H7 (cell line): ENCODE data around the gene C4orf50. TPM values are rescaled to one million over a fixed set of nuclear protein-coding genes. Genes with fewer than 3 reads are reported as not detected.
A peak's percentile ranks its signal among the peaks of the same experiment; 100 is the strongest.

Experiments
- DNase-seq: peaks from one replicate; pipeline ENCODE4 v3.0.0; 2012
- H3K27me3 ChIP-seq: 2 replicates; pipeline ENCODE4 v1.6.0; 2011; ENCODE audit warnings: mild to moderate bottlenecking, low read length; ENCODE audit not compliant: control insufficient read depth, insufficient read depth
- H3K36me3 ChIP-seq: replicated peaks from 2 replicates; pipeline ENCODE4 v1.5.1; 2011; ENCODE audit warnings: low read length; ENCODE audit not compliant: control insufficient read depth, insufficient read depth
- H3K4me3 ChIP-seq: 2 replicates; pipeline ENCODE4 v1.5.1; 2011; ENCODE audit warnings: low read depth, mild to moderate bottlenecking, control low read depth, low read length, moderate library complexity; ENCODE audit not compliant: insufficient read depth
- total RNA-seq: library from RNA; depleted of rRNA; stranded (reverse); fragments of >200 nt; shearing (Covaris generic); gene quantifications from 2 replicates; pipeline ENCODE4 v1.2.3, GENCODE V29; 2014

C4orf50 gene
- total RNA-seq, 1 experiment from 2014 or later: 0.10 TPM

DNA sequence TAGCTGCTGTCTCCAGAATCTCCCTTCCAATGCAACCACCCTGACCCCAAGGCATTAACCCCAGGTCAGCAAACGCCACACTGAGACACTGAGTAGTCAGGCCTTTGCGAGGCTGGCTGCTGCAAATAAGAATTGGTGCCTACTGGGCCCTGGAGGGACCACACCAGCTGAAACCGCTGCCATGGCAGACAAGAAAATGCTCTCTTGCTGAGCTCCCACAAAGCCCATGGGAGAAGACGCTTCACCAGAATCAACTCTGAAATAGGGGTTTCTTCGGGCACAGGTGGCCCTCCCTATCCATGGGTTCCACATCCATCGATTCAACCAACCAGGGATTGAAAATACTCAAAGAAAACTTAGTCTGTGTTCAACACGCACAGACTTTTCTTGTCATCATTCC lies 98.7 kb downstream of the C4orf50 start:
- DNase-seq: no peak
- Histone ChIP-seq H3K36me3 (no peaks in the 10 kb centered on the region), H3K27me3 (peaks cover 2% of the 10 kb centered on the region; the same call in 1 of the 2 replicates), H3K4me3 (no peak overlapping the region)

DNA sequence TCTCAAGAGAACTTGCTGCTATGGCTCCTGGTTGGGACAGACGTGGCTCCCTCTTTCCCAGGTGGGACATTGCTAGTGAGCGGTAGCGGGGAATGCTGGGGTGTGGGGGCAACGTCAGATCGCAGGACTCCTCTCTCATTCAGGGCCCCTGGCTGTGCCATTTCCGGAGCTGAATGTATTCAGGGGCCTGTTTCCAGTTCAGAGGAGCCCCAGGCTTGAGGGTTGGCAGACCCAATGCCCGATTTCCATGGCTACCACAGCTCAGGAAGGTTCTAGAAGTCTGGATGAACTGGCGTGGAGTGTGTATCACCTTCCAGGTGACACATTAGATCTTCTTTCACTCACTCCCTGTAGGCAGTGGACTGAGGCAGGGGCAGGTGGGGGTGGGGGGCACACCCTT lies 99.2 kb downstream of the C4orf50 start:
- Histone ChIP-seq H3K4me3 (no peak overlapping the region), H3K36me3 (no peaks in the 10 kb centered on the region), H3K27me3 (peaks cover 2% of the 10 kb centered on the region; the same call in 1 of the 2 replicates)
- no peak for DNase-seq

DNA sequence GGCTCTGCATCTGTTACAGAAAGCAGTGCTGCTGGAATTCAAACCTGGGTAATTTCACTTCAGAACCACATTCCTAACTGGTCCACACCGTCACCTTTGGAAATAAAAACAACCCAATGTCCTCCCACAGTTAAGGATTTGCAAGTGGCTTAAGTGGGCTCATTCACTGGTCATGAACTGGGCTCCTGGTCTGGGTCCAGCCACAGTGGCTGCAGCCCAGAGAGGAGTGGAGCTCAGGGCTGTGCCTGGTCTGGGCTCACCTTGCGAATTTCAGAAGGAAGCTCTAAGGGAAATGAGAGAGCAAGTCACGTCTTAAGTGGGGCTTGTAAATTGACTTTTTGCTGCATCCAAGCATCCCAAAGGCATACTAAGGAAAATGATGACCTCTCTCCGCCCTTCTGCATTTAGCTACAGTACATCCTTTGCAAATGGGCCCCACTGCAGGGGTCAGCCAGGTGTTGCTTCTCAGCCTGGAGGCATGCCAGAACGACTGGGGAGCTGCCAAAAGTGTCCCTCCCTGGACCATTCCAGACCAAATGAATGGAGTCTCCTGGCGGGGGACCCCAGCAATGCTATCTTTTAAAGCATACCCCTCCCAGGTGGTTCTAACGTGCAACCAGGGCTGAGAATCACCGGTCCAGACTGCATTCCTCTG lies 99.8 kb downstream of the C4orf50 start:
- no peak for DNase-seq
- peaks cover 2% of the 10 kb centered on the region; the same call in 1 of the 2 replicates for H3K27me3 ChIP-seq
- H3K4me3 ChIP-seq: no peak overlapping the region
- no peaks in the 10 kb centered on the region for H3K36me3 ChIP-seq

DNA sequence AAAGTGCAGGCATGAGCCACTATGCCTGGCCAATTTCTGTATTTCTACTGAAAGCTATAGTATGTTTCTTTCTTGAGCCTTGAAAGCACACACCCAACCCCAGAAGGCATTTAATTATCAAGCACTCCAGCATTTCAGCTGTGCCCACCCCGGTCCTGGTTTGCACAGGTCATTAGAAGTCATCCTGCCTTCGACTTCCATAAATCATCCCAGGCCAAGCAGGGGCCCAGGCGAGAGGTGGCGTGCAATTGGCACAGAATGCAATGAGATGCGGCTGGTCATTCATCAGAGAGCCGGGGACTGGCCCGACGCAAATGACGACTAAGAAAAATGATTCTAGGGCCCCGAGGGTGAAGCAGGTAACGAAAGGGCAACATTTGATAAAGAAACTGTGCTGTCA lies 100.6 kb downstream of the C4orf50 start:
- Histone ChIP-seq H3K27me3 (peaks cover 2% of the 10 kb centered on the region; the same call in 1 of the 2 replicates), H3K4me3 (no peak overlapping the region), H3K36me3 (no peaks in the 10 kb centered on the region)
- no peak for DNase-seq

DNA sequence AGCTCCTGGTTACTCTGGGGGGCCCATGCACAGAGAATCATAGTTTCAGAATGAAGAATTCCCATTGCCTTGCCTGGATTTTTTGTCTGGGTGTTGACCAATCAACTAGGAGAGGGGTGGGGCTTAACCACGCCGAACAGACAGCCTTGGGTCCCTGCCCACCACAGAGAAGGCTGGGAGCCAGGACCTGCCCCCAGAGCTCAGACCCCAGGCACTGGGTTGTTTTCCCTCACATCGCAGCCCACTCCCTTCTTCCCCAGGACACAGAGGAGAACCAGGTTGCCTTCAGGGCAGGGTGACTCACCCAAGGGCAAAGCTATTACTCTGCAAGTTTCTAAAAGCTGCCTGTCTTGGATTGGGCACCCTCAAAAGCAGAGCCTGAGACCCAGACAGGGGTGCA lies 102.0 kb downstream of the C4orf50 start:
- H3K27me3 ChIP-seq: peaks cover 2% of the 10 kb centered on the region; the same call in 1 of the 2 replicates
- H3K4me3 ChIP-seq: no peak overlapping the region
- DNase-seq: no peak
- H3K36me3 ChIP-seq: no peaks in the 10 kb centered on the region

DNA sequence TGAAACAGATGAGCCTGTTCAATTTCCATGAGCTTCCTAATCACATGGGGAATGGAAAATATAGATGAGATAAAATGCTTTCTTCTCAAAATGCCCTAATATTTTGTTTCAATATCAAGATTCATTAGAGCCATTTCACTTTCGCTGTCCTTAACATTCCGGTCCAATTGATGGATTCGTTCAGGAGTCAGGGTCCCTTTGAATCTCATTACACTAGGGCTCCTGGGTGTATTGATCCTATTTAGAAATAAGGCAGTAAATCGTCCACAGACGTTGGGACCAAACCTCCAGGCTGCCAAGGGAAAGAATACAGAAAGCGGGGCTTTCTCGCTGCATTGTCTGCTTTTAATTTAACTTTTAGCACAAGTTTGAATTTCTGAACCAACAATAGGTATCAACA lies 104.8 kb downstream of the C4orf50 start:
- H3K4me3 ChIP-seq: no peak overlapping the region
- H3K27me3 ChIP-seq: peaks cover 2% of the 10 kb centered on the region; the same call in 1 of the 2 replicates
- no peak for DNase-seq
- no peaks in the 10 kb centered on the region for H3K36me3 ChIP-seq

DNA sequence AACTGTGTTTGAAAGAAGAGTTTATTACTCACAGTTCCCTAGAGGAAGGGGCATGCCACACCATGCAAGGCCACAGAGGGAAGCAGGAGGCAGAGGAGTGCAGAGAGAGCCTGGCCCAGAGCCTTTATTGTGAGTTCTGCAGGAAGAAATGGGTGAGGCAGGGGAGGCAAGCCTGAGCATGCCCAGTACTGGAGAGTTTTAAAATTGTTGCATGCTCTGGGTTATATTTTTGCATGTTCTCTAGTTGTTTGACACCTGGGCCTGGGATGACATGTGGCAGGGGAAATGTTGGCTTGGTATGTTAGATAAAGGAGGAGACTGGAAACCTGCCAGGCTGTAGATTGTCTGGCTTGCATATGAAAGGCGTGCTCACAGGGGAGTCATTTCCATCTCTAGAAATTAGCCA lies 105.6 kb downstream of the C4orf50 start:
- no peak for DNase-seq
- H3K36me3 ChIP-seq: no peaks in the 10 kb centered on the region
- H3K4me3 ChIP-seq: no peak overlapping the region
- peaks cover 2% of the 10 kb centered on the region; the same call in 1 of the 2 replicates for H3K27me3 ChIP-seq

DNA sequence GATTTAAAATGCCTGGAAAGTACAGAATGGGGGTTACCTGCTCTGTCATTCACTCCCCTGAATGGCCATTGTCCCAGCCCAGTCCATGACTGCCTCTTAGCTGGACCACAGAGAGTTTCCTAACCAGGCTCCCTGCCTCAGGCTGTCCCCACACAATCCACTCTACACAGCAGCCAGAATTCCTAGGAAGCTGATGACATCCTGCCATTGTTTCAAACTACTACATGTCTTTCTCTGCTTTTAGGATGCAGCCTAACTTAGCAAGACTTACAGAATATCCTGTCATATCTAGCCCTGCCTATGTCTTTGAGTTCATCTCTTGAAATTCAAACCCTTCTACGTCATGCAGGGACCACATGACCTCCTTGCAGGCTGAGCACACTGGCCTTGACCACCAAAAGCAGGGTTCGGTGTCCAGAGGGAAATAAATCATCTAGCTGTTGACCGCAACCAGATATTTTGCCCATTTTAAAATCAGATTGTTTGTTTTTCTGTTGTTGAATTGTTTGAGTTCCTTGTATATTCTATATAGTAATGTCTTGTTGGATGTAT lies 109.3 kb downstream of the C4orf50 start:
- no peaks in the 10 kb centered on the region for H3K36me3 ChIP-seq

DNA sequence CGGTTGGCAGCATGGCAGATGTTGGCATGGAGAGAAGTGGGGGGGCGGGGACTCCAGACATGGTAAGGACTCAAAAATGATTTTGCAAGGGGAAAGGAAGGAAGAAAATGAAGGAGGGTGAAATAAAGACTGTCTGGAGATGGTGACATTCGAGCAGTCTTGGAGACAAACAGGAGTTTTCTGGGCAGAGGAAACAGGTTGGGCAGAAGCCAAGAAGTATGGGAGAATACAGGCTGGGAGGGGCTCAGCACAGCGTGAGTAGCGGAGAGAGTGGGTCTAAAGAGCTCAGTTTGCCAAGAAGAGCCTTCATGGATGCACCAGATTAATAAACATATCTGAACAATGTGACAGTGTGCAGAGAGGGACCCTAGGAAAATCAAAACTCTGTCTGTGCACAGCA lies 112.0 kb downstream of the C4orf50 start:
- no peak for DNase-seq
- Histone ChIP-seq H3K27me3 (peaks cover 2% of the 10 kb centered on the region), H3K36me3 (no peaks in the 10 kb centered on the region), H3K4me3 (no peak overlapping the region)

More for the DNA sequence above, 109.3 kb downstream of the C4orf50 start:
- Histone ChIP-seq H3K27me3 (peaks cover 2% of the 10 kb centered on the region), H3K4me3 (no peak overlapping the region)
- DNase-seq: no peak

DNA sequence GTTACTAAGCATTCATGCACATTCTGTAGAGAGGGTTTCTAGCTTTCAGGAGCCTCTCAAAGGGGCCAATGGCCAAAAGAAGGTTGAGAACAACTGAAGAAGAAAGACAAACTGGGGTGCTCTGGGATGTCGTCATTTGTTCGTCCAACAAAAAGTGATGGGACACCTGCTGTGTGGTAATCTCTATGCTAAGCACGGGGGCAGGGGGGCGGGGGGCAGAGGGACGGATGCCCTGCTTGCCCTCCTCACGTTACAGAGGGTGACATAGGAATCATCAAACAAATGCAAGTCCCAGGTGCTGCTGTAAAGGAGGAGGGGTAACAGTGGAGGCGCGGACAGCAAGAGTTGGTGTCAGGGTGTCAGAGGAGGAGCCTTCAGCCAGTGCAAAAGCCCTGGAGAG lies 112.5 kb downstream of the C4orf50 start:
- peak; percentile 74 for DNase-seq

DNA sequence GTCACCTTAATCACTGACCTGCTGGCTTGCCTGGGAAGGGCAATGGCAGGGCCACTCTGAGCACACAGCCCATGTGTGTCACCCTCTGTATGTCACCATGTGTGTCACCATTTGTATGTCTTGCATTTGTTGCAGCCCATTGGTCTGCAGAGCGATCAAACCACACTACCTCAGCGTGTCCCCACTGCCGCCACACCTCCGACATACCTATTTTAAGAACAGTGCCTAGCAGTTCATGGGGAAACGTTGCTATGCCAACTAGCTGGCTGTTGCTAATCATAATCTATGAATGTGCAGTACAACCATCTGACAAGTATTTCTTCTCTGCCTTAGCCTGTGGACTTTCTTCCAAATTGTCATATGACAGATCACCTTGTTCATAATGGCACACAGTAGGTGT lies 117.4 kb downstream of the C4orf50 start:
- Histone ChIP-seq H3K36me3 (no peaks in the 10 kb centered on the region), H3K27me3 (peaks cover 8% of the 10 kb centered on the region)

More for the DNA sequence above, 112.5 kb downstream of the C4orf50 start:
- Histone ChIP-seq H3K4me3 (no peak overlapping the region), H3K36me3 (no peaks in the 10 kb centered on the region), H3K27me3 (peaks cover 2% of the 10 kb centered on the region)

DNA sequence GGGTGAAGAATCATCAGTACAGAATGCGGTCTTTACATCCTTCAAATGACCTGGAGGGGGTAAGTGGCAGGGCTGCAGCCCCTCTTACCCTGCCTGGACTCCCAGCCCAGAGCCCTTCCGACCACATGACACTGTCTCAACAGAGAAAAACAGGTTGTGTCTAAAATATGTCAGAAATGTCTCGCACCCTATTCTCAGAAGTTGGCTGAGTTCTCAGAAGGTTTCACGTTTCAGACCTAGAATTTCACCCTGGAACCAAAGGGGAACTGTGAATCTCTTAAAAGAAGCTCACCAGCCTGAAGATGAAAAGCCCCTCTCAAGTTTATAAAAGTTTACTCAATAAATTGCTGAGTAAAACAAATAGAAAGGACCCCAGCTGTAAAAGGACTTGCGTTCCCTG lies 118.3 kb downstream of the C4orf50 start:
- Histone ChIP-seq H3K36me3 (no peaks in the 10 kb centered on the region), H3K4me3 (no peak overlapping the region), H3K27me3 (peaks cover 13% of the 10 kb centered on the region)
- DNase-seq: no peak

More for the DNA sequence above, 117.4 kb downstream of the C4orf50 start:
- H3K4me3 ChIP-seq: no peak overlapping the region
- DNase-seq: no peak

DNA sequence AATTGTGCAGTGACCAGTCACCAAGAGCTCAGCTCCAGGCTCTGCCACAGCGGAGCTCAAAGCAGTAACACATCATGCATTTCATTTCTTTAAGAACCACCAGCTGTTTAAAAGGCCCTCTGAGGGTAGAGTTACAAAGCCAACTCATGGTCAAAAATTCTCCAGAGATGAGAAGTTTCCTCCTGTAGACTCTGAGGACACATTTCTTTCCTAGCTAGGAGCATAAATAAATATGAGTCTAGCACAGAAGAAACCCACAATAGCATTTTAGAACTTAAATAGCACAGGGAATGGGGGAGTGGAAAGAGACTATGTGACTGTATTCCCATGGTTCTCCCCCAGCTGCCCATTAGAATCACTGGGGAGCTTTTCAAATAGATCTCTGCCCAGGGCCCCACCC lies 118.8 kb downstream of the C4orf50 start:
- H3K4me3 ChIP-seq: no peak overlapping the region
- DNase-seq: no peak
- H3K27me3 ChIP-seq: peaks cover 16% of the 10 kb centered on the region
- H3K36me3 ChIP-seq: no peaks in the 10 kb centered on the region

DNA sequence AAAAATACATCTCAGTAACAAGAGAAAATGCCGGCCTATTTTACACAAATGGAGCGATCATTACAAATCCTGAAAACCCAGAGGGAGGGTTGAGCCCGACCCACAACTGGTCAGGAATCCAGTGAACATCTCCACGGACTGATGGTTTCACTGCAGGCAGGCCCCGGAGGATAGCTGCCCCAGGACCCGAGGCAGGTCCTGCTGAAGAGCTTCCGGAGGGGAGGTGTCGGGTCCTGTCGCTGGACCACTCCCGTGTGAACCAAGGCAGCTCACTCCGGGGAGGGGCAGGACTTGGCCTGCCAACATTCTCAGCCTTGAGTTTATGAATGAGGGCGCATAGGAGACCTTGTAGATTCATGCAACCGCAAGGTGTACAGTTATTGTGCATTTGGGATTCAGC lies 120.6 kb downstream of the C4orf50 start:
- H3K27me3 ChIP-seq: peaks cover 26% of the 10 kb centered on the region

DNA sequence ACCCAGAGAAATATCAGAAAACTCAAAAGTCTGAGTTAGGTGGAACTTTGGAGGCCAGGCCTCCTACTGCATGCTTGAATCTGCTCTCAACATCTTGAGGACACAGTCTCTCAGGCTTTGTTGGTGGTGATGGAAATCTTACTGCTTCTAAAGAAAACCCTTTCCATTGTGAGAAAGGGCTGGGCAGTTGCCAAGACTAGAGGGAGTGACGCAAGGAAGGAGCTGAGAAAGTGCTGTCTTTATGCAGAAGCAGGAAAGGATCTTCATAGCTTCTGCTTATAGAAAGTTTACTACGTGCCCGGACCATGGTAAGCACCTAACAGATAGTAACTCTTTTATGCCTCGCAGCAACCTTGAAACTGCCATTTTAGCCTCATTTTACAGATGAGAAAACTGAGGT lies 122.9 kb downstream of the C4orf50 start:
- peaks cover 49% of the 10 kb centered on the region for H3K27me3 ChIP-seq
- no peak for DNase-seq
- no peak overlapping the region for H3K4me3 ChIP-seq
- no peaks in the 10 kb centered on the region for H3K36me3 ChIP-seq

More for the DNA sequence above, 120.6 kb downstream of the C4orf50 start:
- no peaks in the 10 kb centered on the region for H3K36me3 ChIP-seq
- no peak for DNase-seq
- no peak overlapping the region for H3K4me3 ChIP-seq
